ENCODE data around the gene STOX2.

GRCh38 chr4:183918696-183919095, 13.6 kb downstream of the STOX2 start:
- no peak for TF ChIP-seq CTCF (IDR thresholded peaks at IDR 0.05)
- TF ChIP-seq EZH2 (IDR thresholded peaks at IDR 0.05) = no peak
- no peak for TF ChIP-seq EZH2phosphoT487 (IDR thresholded peaks at IDR 0.05)

All from neural progenitor cell (in vitro differentiated cells).